ENCODE measurements around the gene PKD1L1. TPM values are rescaled to one million over a fixed set of nuclear protein-coding genes. Genes with fewer than 3 reads are reported as not detected.

The PKD1L1 gene
- total RNA-seq, 3 donors from 2014 or later (not counting 1 experiment from before 2014, with no cell fraction given) = 0.33 to 0.48 (median 0.38) TPM

DNA sequence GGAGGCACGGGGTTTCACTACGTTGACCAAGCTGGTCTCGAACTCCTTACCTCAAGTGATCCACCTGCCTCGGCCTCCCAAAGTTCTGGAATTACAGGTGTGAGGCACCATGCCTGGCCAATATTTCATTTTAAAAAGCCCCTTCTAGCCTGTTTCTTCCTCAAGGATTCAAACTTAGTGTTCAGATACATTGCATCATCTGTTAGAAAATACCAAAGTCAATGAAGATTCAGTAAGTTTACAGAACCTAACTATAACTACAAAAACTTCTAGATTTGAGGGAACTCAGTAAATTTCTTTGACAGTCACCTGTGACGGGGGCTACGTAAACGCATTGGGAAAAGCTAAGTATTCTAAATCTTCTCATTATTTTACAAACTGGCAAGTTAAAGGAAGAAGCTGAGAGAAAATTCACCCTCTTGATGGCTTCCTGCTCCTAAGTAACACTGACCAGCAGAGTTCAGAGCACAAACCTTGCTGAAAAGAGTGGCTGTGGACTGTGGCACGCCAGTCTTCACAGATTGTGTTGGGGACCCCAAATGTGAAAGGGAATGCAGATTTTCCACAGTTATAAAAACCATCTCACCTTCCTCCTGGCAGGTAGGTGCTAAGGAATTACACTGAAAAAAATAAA is 162.2 kb downstream of the PKD1L1 start:
- no peak for DNase-seq
- H3K27me3 Mint-ChIP-seq (ENCODE audit: low read depth in 2 of 2) = peaks cover 4 to 19% of the 10 kb centered on the region in 2 donors
- no peaks in the 10 kb centered on the region for H3K27me3 ChIP-seq (ENCODE audit: control insufficient read depth, insufficient read depth, low read length)
- no peaks in the 10 kb centered on the region for H3K4me1 ChIP-seq (ENCODE audit: control insufficient read depth, insufficient read depth, low read length)
- no peaks in the 10 kb centered on the region for H3K9me3 Mint-ChIP-seq
- no peaks in the 10 kb centered on the region for H3K9me3 ChIP-seq (ENCODE audit: control insufficient read depth, insufficient read depth, low read length)
- 92% methylated on average over 6 of the region's 8 CpGs for WGBS (ENCODE audit: insufficient coverage)
- H3K36me3 ChIP-seq (ENCODE audit: control insufficient read depth, insufficient read depth, low read length) = no peaks in the 10 kb centered on the region
- H3K27ac ChIP-seq (ENCODE audit: low read length) = no peak overlapping the region
- no peak for ATAC-seq
- no peak overlapping the region for H3K27ac Mint-ChIP-seq
- H3K4me3 Mint-ChIP-seq = no peak overlapping the region
- no peaks in the 10 kb centered on the region for H3K4me1 Mint-ChIP-seq
- no peak overlapping the region for H3K4me3 ChIP-seq (ENCODE audit: low read length)
- TF ChIP-seq, protein P1, sequence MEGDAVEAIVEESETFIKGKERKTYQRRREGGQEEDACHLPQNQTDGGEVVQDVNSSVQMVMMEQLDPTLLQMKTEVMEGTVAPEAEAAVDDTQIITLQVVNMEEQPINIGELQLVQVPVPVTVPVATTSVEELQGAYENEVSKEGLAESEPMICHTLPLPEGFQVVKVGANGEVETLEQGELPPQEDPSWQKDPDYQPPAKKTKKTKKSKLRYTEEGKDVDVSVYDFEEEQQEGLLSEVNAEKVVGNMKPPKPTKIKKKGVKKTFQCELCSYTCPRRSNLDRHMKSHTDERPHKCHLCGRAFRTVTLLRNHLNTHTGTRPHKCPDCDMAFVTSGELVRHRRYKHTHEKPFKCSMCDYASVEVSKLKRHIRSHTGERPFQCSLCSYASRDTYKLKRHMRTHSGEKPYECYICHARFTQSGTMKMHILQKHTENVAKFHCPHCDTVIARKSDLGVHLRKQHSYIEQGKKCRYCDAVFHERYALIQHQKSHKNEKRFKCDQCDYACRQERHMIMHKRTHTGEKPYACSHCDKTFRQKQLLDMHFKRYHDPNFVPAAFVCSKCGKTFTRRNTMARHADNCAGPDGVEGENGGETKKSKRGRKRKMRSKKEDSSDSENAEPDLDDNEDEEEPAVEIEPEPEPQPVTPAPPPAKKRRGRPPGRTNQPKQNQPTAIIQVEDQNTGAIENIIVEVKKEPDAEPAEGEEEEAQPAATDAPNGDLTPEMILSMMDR (IDR thresholded peaks at IDR 0.05) = no peak
- intact Hi-C loops (cut with micrococcal nuclease) = no loop called here
- no peaks in the 10 kb centered on the region for H3K36me3 Mint-ChIP-seq

DNA sequence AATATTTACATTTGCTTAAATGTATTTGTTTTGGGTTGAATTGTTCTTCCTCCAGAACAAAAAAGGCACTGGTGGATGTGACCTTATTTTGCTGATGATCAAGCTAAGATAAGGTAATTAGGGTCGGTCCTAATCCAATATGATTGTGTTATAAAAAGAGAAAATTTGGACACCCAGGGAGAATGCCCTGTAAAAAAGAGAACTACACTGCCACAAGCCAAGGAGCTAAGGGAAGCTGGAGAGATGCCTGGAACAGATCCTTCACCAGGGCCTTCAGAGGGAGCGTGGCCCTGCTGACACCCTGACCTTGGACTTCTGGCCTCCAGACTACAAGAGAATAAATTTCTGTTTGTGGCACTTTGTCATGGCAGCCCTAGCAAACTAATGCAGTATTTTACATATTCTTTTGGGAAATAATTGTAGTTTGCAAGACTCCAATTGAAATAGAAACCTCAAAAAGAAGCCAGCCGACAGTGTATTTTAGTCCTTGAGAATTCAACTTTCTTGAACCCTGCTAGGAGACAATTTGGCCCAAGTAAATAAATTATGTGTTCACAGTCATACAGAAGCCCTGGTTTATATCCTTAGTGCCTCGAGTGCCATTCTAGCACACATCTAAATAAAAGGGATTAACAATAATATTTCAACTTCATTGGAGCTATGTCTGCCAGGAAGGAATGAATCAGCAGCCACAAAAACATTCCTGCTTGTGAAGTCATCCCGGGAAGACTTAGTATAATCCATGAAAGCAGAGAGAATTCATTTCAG is 164.6 kb downstream of the PKD1L1 start:
- Mint-ChIP-seq H3K27ac (no peak overlapping the region), H3K36me3 (no peaks in the 10 kb centered on the region), H3K4me3 (no peak overlapping the region), H3K27me3 (ENCODE audit: low read depth in 2 of 2) (peaks cover 4 to 19% of the 10 kb centered on the region in 2 donors), H3K9me3 (no peaks in the 10 kb centered on the region), H3K4me1 (no peaks in the 10 kb centered on the region)
- no peaks in the 10 kb centered on the region for H3K36me3 ChIP-seq (ENCODE audit: control insufficient read depth, insufficient read depth, low read length)
- 91% methylated on average over 5 of the region's 5 CpGs for WGBS (ENCODE audit: insufficient coverage)
- TF ChIP-seq, protein P1 (IDR thresholded peaks at IDR 0.05) = no peak
- ATAC-seq = no peak
- DNase-seq = no peak
- H3K4me3 ChIP-seq (ENCODE audit: low read length) = no peak overlapping the region
- H3K27ac ChIP-seq (ENCODE audit: low read length) = no peak overlapping the region
- no peaks in the 10 kb centered on the region for H3K27me3 ChIP-seq (ENCODE audit: control insufficient read depth, insufficient read depth, low read length)
- no peaks in the 10 kb centered on the region for H3K9me3 ChIP-seq (ENCODE audit: control insufficient read depth, insufficient read depth, low read length)
- H3K4me1 ChIP-seq (ENCODE audit: control insufficient read depth, insufficient read depth, low read length) = no peaks in the 10 kb centered on the region
- intact Hi-C loops (cut with micrococcal nuclease) = no loop called here

DNA sequence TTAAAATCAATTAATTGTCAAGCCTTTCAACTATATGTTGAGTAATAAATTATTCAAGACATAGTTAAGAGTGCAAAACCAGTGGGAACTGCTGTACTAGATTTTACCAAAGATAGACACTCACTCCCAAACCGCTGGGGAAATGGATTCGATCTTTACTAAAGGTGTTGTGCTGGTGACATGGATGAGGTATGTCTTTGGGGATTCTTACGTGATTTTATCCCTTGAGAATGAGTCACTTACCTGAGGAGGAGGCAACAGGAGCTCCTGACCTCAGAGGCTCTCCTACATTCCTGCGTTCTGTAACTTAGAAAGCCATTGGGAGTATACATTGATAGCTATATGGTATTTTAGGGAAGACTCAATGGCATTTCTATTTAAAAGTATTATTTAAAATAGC is 165.5 kb downstream of the PKD1L1 start:
- no peaks in the 10 kb centered on the region for H3K4me1 ChIP-seq (ENCODE audit: control insufficient read depth, insufficient read depth, low read length)
- H3K27ac ChIP-seq (ENCODE audit: low read length) = no peak overlapping the region
- no peak overlapping the region for H3K4me3 ChIP-seq (ENCODE audit: low read length)
- Mint-ChIP-seq H3K27me3 (ENCODE audit: low read depth in 2 of 2) (peaks cover 4 to 19% of the 10 kb centered on the region in 2 donors), H3K4me1 (no peaks in the 10 kb centered on the region), H3K9me3 (no peaks in the 10 kb centered on the region), H3K27ac (no peak overlapping the region), H3K36me3 (no peaks in the 10 kb centered on the region), H3K4me3 (no peak overlapping the region)
- no peaks in the 10 kb centered on the region for H3K9me3 ChIP-seq (ENCODE audit: control insufficient read depth, insufficient read depth, low read length)
- TF ChIP-seq, protein P1 (IDR thresholded peaks at IDR 0.05) = no peak
- intact Hi-C loops (cut with micrococcal nuclease) = no loop called here
- WGBS (ENCODE audit: insufficient coverage) = 96% methylated on average over 3 of the region's 4 CpGs
- H3K27me3 ChIP-seq (ENCODE audit: control insufficient read depth, insufficient read depth, low read length) = no peaks in the 10 kb centered on the region
- no peaks in the 10 kb centered on the region for H3K36me3 ChIP-seq (ENCODE audit: control insufficient read depth, insufficient read depth, low read length)
- ATAC-seq (no peak), DNase-seq (no peak)
